Natural killer cell (primary cell): ENCODE data around the gene ADAMTS3. TPM values are rescaled to one million over a fixed set of nuclear protein-coding genes. Genes with fewer than 3 reads are reported as not detected.

ENCODE experiments used
- ATAC-seq, 3 donors: fragments of 150-1000 bp in 2 of 3; fragments of 200-7000 bp in 1 of 3; cut with Tn5 transposase; 1 replicate in 1 of 3; 2 replicates in 2 of 3; pipeline ENCODE4 v1.10.0; 2021; ENCODE audit warnings: mild to moderate bottlenecking in 2 of 3, moderate library complexity in 2 of 3
- DNase-seq, 2 donors: peaks; one replicate each; pipeline versions ENCODE4 v3.0.0 to v3.0.0-alpha.2; 2013 to 2021; ENCODE audit warnings: mixed read lengths in 1 of 2
- H3K27ac ChIP-seq: one replicate; pipeline ENCODE4 v1.5.1; 2013; ENCODE audit warnings: mild to moderate bottlenecking, low read length
- H3K27me3 ChIP-seq: one replicate; pipeline ENCODE4 v1.6.1; 2013; ENCODE audit warnings: low read length; ENCODE audit not compliant: control insufficient read depth, insufficient read depth
- H3K36me3 ChIP-seq: one replicate; pipeline ENCODE4 v1.6.1; 2013; ENCODE audit warnings: low read length; ENCODE audit not compliant: control insufficient read depth, insufficient read depth
- H3K4me1 ChIP-seq: one replicate; pipeline ENCODE4 v1.6.1; 2013; ENCODE audit warnings: low read length; ENCODE audit not compliant: control insufficient read depth, insufficient read depth
- H3K4me3 ChIP-seq: one replicate; pipeline ENCODE4 v1.5.1; 2013; ENCODE audit warnings: low read length
- H3K9me3 ChIP-seq: one replicate; pipeline ENCODE4 v1.6.1; 2013; ENCODE audit warnings: low read length; ENCODE audit not compliant: control insufficient read depth, insufficient read depth
- H3K27ac Mint-ChIP-seq, 2 donors: one replicate each; pipeline ENCODE4 v1.8.0; 2022; ENCODE audit warnings: mild to moderate bottlenecking in 2 of 2, mixed read lengths in 2 of 2, moderate library complexity in 1 of 2
- H3K27me3 Mint-ChIP-seq, 2 donors: one replicate each; pipeline ENCODE4 v1.8.0; 2022; ENCODE audit warnings: low read depth in 2 of 2, mixed read lengths in 2 of 2
- H3K36me3 Mint-ChIP-seq: one replicate; pipeline ENCODE4 v1.8.0; 2022; ENCODE audit warnings: mixed read lengths
- H3K4me1 Mint-ChIP-seq, 2 donors: one replicate each; pipeline ENCODE4 v1.8.0; 2022; ENCODE audit warnings: mixed read lengths in 2 of 2
- H3K4me3 Mint-ChIP-seq: one replicate; pipeline ENCODE4 v1.8.0; 2022; ENCODE audit warnings: mild to moderate bottlenecking, moderate library complexity, mixed read lengths
- H3K9me3 Mint-ChIP-seq, 2 donors: one replicate each; pipeline ENCODE4 v1.8.0; 2022; ENCODE audit warnings: mixed read lengths in 2 of 2
- CTCF ChIP-seq: fragments of 200-600 bp; IDR thresholded peaks from one replicate; pipeline ENCODE4 v1.8.0; 2022; ENCODE audit warnings: antibody characterized with exemption
- WGBS: methylation state at CpG from one replicate; pipeline ENCODE4 v1.1.7; 2013; ENCODE audit warnings: missing lambda C conversion rate; ENCODE audit not compliant: insufficient coverage; 5-methylcytosine and 5-hydroxymethylcytosine counted together
- intact Hi-C: fragments of 100-400 bp; cut with micrococcal nuclease; formaldehyde crosslinking; loops from one replicate; pipeline ENCODE4 v1.14.2; 2022
- total RNA-seq, 4 donors: library from RNA; stranded (reverse); fragments of 120-200 nt in 1 of 4; gene quantifications; one replicate each; pipeline versions ENCODE4 v1.2.3 to v1.2.4, GENCODE V29; 2013 to 2022

ADAMTS3 gene
- total RNA-seq, 3 donors from 2014 or later (not counting 1 experiment from before 2014, with no cell fraction given): 0.30 TPM; not detected in 2

- H3K4me1 Mint-ChIP-seq: no peaks in the 10 kb centered on the region
- 97% methylated on average over 8 of the region's 9 CpGs for WGBS
- no peaks in the 10 kb centered on the region for H3K9me3 Mint-ChIP-seq
- DNase-seq (no peak), ATAC-seq (no peak)
- no peak for TF ChIP-seq CTCF
- Histone ChIP-seq H3K27me3 (no peaks in the 10 kb centered on the region), H3K36me3 (no peaks in the 10 kb centered on the region), H3K4me3 (no peak overlapping the region), H3K9me3 (no peaks in the 10 kb centered on the region), H3K4me1 (no peaks in the 10 kb centered on the region), H3K27ac (no peak overlapping the region)
- H3K36me3 Mint-ChIP-seq: no peaks in the 10 kb centered on the region
- H3K27ac Mint-ChIP-seq: no peak overlapping the region
- H3K27me3 Mint-ChIP-seq: no peaks in the 10 kb centered on the region
- no peak overlapping the region for H3K4me3 Mint-ChIP-seq
- intact Hi-C loops: no loop called here
These were observed 263.4 kb downstream of the ADAMTS3 start for GRCh38 chr4:72305620-72306019.

- H3K27ac ChIP-seq: no peak overlapping the region
- ATAC-seq (no peak), DNase-seq (no peak)
- 80% methylated on average over 1 of the region's 4 CpGs for WGBS
- no peaks in the 10 kb centered on the region for H3K36me3 ChIP-seq
- no peaks in the 10 kb centered on the region for H3K27me3 ChIP-seq
- Mint-ChIP-seq H3K4me3 (no peak overlapping the region), H3K9me3 (no peaks in the 10 kb centered on the region), H3K36me3 (no peaks in the 10 kb centered on the region), H3K27me3 (no peaks in the 10 kb centered on the region), H3K27ac (no peak overlapping the region), H3K4me1 (no peaks in the 10 kb centered on the region)
- H3K9me3 ChIP-seq: no peaks in the 10 kb centered on the region
- intact Hi-C loops: no loop called here
- TF ChIP-seq CTCF: no peak
- no peaks in the 10 kb centered on the region for H3K4me1 ChIP-seq
- no peak overlapping the region for H3K4me3 ChIP-seq
These were observed 263.9 kb downstream of the ADAMTS3 start for GRCh38 chr4:72305080-72305479.

GRCh38 chr4:72302981-72303704, 265.9 kb downstream of the ADAMTS3 start:
- Mint-ChIP-seq H3K4me1 (no peaks in the 10 kb centered on the region), H3K9me3 (no peaks in the 10 kb centered on the region), H3K27ac (no peak overlapping the region), H3K4me3 (no peak overlapping the region), H3K36me3 (no peaks in the 10 kb centered on the region), H3K27me3 (no peaks in the 10 kb centered on the region)
- intact Hi-C loops: loop anchor here (1.0 to 2.0 kb wide), 2 partner anchors 1032 to 1702 kb away; no protein-coding TSS in a partner anchor
- Histone ChIP-seq H3K27me3 (no peaks in the 10 kb centered on the region), H3K36me3 (no peaks in the 10 kb centered on the region), H3K4me3 (no peak overlapping the region), H3K9me3 (no peaks in the 10 kb centered on the region), H3K27ac (no peak overlapping the region), H3K4me1 (no peaks in the 10 kb centered on the region)
- 58% methylated on average over 4 of the region's 4 CpGs for WGBS
- peak; percentile 59 for TF ChIP-seq CTCF
- DNase-seq: peak in 1 of 2 donors; percentile 66
- peak; percentile 64 to 75 (median 68) for ATAC-seq

GRCh38 chr4:72301759-72302158, 267.3 kb downstream of the ADAMTS3 start:
- H3K4me1 ChIP-seq: no peaks in the 10 kb centered on the region
- H3K9me3 ChIP-seq: no peaks in the 10 kb centered on the region
- H3K9me3 Mint-ChIP-seq: no peaks in the 10 kb centered on the region
- no peak overlapping the region for H3K27ac Mint-ChIP-seq
- 94% methylated on average over 2 of the region's 2 CpGs for WGBS
- no peak for TF ChIP-seq CTCF
- no peaks in the 10 kb centered on the region for H3K36me3 Mint-ChIP-seq
- no peak for ATAC-seq
- H3K4me1 Mint-ChIP-seq: no peaks in the 10 kb centered on the region
- H3K27me3 Mint-ChIP-seq: peaks cover 0 to 6% of the 10 kb centered on the region in 2 donors
- no peak overlapping the region for H3K4me3 Mint-ChIP-seq
- H3K4me3 ChIP-seq: no peak overlapping the region
- intact Hi-C loops: loop anchor here (2.0 kb wide), 1 partner anchor 1031 kb away; no protein-coding TSS in a partner anchor
- DNase-seq: no peak
- no peaks in the 10 kb centered on the region for H3K27me3 ChIP-seq
- no peaks in the 10 kb centered on the region for H3K36me3 ChIP-seq
- H3K27ac ChIP-seq: no peak overlapping the region
